MG63 (cell line): Measurements from ENCODE around the gene SMAGP. TPM values are rescaled to one million over a fixed set of nuclear protein-coding genes. Genes with fewer than 3 reads are reported as not detected.

Source experiments
- DNase-seq: peaks from one replicate; pipeline ENCODE4 v3.0.0-alpha.2; 2020
- H3K27me3 ChIP-seq: fragments of 250-450 bp; sonication (Bioruptor Pico); 2 replicates; pipeline ENCODE4 v1.5.1; 2020; ENCODE audit warnings: mild to moderate bottlenecking, moderate library complexity
- H3K36me3 ChIP-seq: fragments of 250-450 bp; sonication (Bioruptor Pico); 2 replicates; pipeline ENCODE4 v1.5.1; 2020; ENCODE audit warnings: mild to moderate bottlenecking, moderate library complexity
- H3K4me3 ChIP-seq: fragments of 250-450 bp; sonication (Bioruptor Pico); 2 replicates; pipeline ENCODE4 v1.5.1; 2020; ENCODE audit warnings: mild to moderate bottlenecking, moderate library complexity
- H3K9me3 ChIP-seq: fragments of 250-450 bp; sonication (Bioruptor Pico); 2 replicates; pipeline ENCODE4 v1.5.1; 2020; ENCODE audit warnings: mild to moderate bottlenecking, moderate library complexity
- total RNA-seq: library from RNA; depleted of rRNA; stranded (reverse); fragments of >200 nt; shearing (Covaris generic); gene quantifications from 2 replicates; pipeline ENCODE4 v1.2.3, GENCODE V29; 2014; ENCODE audit warnings: low replicate concordance

Gene SMAGP
- total RNA-seq, 1 experiment from 2014 or later = 2.1 TPM

- H3K36me3 ChIP-seq = 0 out of 2 replicates have a peak, but pooled peaks cover 2% of the 10 kb centered on the region
- H3K4me3 ChIP-seq = peak overlapping the region; percentile 69
- H3K9me3 ChIP-seq = no peaks in the 10 kb centered on the region
- DNase-seq = no peak
- no peaks in the 10 kb centered on the region for H3K27me3 ChIP-seq
Observed at GRCh38 chr12:51216642-51217041, 53.6 kb downstream of the SMAGP start.

- Histone ChIP-seq H3K36me3 (0 out of 2 replicates have a peak, but pooled peaks cover 2% of the 10 kb centered on the region), H3K4me3 (no peak overlapping the region), H3K9me3 (no peaks in the 10 kb centered on the region), H3K27me3 (no peaks in the 10 kb centered on the region)
- DNase-seq = no peak
Observed at GRCh38 chr12:51214895-51215294, 55.3 kb downstream of the SMAGP start.

GRCh38 chr12:51210690-51211395 is 59.4 kb downstream of the SMAGP start:
- Histone ChIP-seq H3K27me3 (no peaks in the 10 kb centered on the region), H3K36me3 (peaks cover 5% of the 10 kb centered on the region; the same call in 1 of the 2 replicates), H3K4me3 (no peak overlapping the region), H3K9me3 (no peaks in the 10 kb centered on the region)
- DNase-seq = no peak

GRCh38 chr12:51209259-51209658 is 61.0 kb downstream of the SMAGP start:
- no peak for DNase-seq

GRCh38 chr12:51208016-51208660 is 62.1 kb downstream of the SMAGP start:
- no peak overlapping the region for H3K4me3 ChIP-seq
- H3K36me3 ChIP-seq = peaks cover 3% of the 10 kb centered on the region; the same call in 1 of the 2 replicates
- H3K9me3 ChIP-seq = no peaks in the 10 kb centered on the region
- no peaks in the 10 kb centered on the region for H3K27me3 ChIP-seq
- no peak for DNase-seq

More at GRCh38 chr12:51209259-51209658, 61.0 kb downstream of the SMAGP start:
- H3K4me3 ChIP-seq = no peak overlapping the region
- H3K27me3 ChIP-seq = no peaks in the 10 kb centered on the region
- peaks cover 3% of the 10 kb centered on the region; the same call in 1 of the 2 replicates for H3K36me3 ChIP-seq
- no peaks in the 10 kb centered on the region for H3K9me3 ChIP-seq

- no peak overlapping the region for H3K4me3 ChIP-seq
- H3K9me3 ChIP-seq = no peaks in the 10 kb centered on the region
- peaks cover 3% of the 10 kb centered on the region; the same call in 1 of the 2 replicates for H3K36me3 ChIP-seq
- DNase-seq = no peak
- no peaks in the 10 kb centered on the region for H3K27me3 ChIP-seq
Observed at GRCh38 chr12:51205350-51205749, 64.9 kb downstream of the SMAGP start.

- Histone ChIP-seq H3K9me3 (no peaks in the 10 kb centered on the region), H3K27me3 (no peaks in the 10 kb centered on the region), H3K4me3 (no peak overlapping the region), H3K36me3 (no peaks in the 10 kb centered on the region)
- no peak for DNase-seq
Observed at GRCh38 chr12:51202718-51203117, 67.5 kb downstream of the SMAGP start.

GRCh38 chr12:51200806-51201205 is 69.4 kb downstream of the SMAGP start:
- peak; percentile 53 for DNase-seq
- Histone ChIP-seq H3K36me3 (no peaks in the 10 kb centered on the region), H3K27me3 (no peaks in the 10 kb centered on the region), H3K9me3 (no peaks in the 10 kb centered on the region), H3K4me3 (no peak overlapping the region)

- no peaks in the 10 kb centered on the region for H3K9me3 ChIP-seq
- H3K27me3 ChIP-seq = no peaks in the 10 kb centered on the region
- DNase-seq = no peak
- H3K36me3 ChIP-seq = no peaks in the 10 kb centered on the region
- no peak overlapping the region for H3K4me3 ChIP-seq
Observed at GRCh38 chr12:51200156-51200555, 70.1 kb downstream of the SMAGP start.

- no peaks in the 10 kb centered on the region for H3K27me3 ChIP-seq
- no peaks in the 10 kb centered on the region for H3K9me3 ChIP-seq
- no peaks in the 10 kb centered on the region for H3K36me3 ChIP-seq
- H3K4me3 ChIP-seq = no peak overlapping the region
- no peak for DNase-seq
Observed at GRCh38 chr12:51199366-51199945, 70.8 kb downstream of the SMAGP start.

- DNase-seq = no peak
- no peaks in the 10 kb centered on the region for H3K27me3 ChIP-seq
- H3K36me3 ChIP-seq = no peaks in the 10 kb centered on the region
- no peak overlapping the region for H3K4me3 ChIP-seq
- H3K9me3 ChIP-seq = no peaks in the 10 kb centered on the region
Observed at GRCh38 chr12:51198568-51199365, 71.4 kb downstream of the SMAGP start.

- Histone ChIP-seq H3K36me3 (no peaks in the 10 kb centered on the region), H3K27me3 (no peaks in the 10 kb centered on the region), H3K9me3 (no peaks in the 10 kb centered on the region), H3K4me3 (no peak overlapping the region)
- no peak for DNase-seq
Observed at GRCh38 chr12:51197736-51198567, 72.3 kb downstream of the SMAGP start.

- Histone ChIP-seq H3K4me3 (no peak overlapping the region), H3K27me3 (no peaks in the 10 kb centered on the region)
Observed at GRCh38 chr12:51196547-51196946, 73.7 kb downstream of the SMAGP start.

GRCh38 chr12:51195841-51196240 is 74.4 kb downstream of the SMAGP start:
- no peak for DNase-seq
- H3K9me3 ChIP-seq = no peaks in the 10 kb centered on the region
- H3K4me3 ChIP-seq = no peak overlapping the region
- H3K36me3 ChIP-seq = no peaks in the 10 kb centered on the region
- H3K27me3 ChIP-seq = no peaks in the 10 kb centered on the region

More at GRCh38 chr12:51196547-51196946, 73.7 kb downstream of the SMAGP start:
- Histone ChIP-seq H3K9me3 (no peaks in the 10 kb centered on the region), H3K36me3 (no peaks in the 10 kb centered on the region)
- DNase-seq = no peak
